ENCODE results near the gene ARSD. TPM values are rescaled to one million over a fixed set of nuclear protein-coding genes. Genes with fewer than 3 reads are reported as not detected.

ARSD gene
- total and polyA plus RNA-seq, 2 of the 8 experiments (the other 6 are each of a cell fraction or from before 2014, with no cell fraction given): 1.8 to 3.2 TPM

GRCh38 chrX:2897311-2897689 is 31.8 kb downstream of the ARSD start (continued):
- TF ChIP-seq CHD7 (IDR thresholded peaks at IDR 0.05; ENCODE audit: insufficient replicate concordance, low read length): no peak
- TF ChIP-seq GABPA (IDR thresholded peaks at IDR 0.05; ENCODE audit: borderline replicate concordance, insufficient read depth, low read length): no peak
- no peak for TF ChIP-seq USF2 (IDR thresholded peaks at IDR 0.05; ENCODE audit: low read length)
- no peak for TF ChIP-seq KDM5A (IDR thresholded peaks at IDR 0.05; ENCODE audit: low read length)
